Caco-2 (cell line): ENCODE data around the gene SPIN1. TPM values are rescaled to one million over a fixed set of nuclear protein-coding genes. Genes with fewer than 3 reads are reported as not detected.

Experiments used
- BruUV-seq: library from RNA; stranded (reverse); fragments of 400-500 nt; replicated peaks from 2 replicates; lab custom pipeline; 2021; lab: Mats Ljungman, UMichigan
- CTCF ChIA-PET: fragments of 300-600 bp; sonication (Branson Sonifier 250); formaldehyde crosslinking; loops from one replicate; lab custom pipeline; 2022; ENCODE audit warnings: antibody characterized with exemption; lab: Charles Lee
- POLR2A ChIA-PET: fragments of 300-600 bp; sonication (Branson Sonifier 250); formaldehyde crosslinking; loops from one replicate; lab custom pipeline; 2022; ENCODE audit warnings: antibody characterized with exemption; lab: Charles Lee
- DNase-seq, 2 experiments: peaks; one replicate each; pipeline versions ENCODE4 v3.0.0 to v3.0.0-alpha.2; 2020 to 2022
- H3K27me3 ChIP-seq: replicated peaks from 2 replicates; pipeline ENCODE4 v1.6.0; 2011; ENCODE audit warnings: low read length; ENCODE audit not compliant: control insufficient read depth, insufficient read depth
- H3K36me3 ChIP-seq: 2 replicates; pipeline ENCODE4 v1.5.1; 2011; ENCODE audit warnings: low read length; ENCODE audit not compliant: control insufficient read depth, insufficient read depth
- H3K4me1 ChIP-seq: fragments of 250-450 bp; sonication (Bioruptor Pico); 2 replicates; pipeline ENCODE4 v1.5.1; 2020; ENCODE audit warnings: mild to moderate bottlenecking
- H3K4me3 ChIP-seq: 2 replicates; pipeline ENCODE4 v1.5.1; 2011; ENCODE audit warnings: low read depth, mild to moderate bottlenecking, control low read depth, low read length
- H3K9me3 ChIP-seq: fragments of 250-450 bp; sonication (Bioruptor Pico); 2 replicates; pipeline ENCODE4 v1.5.1; 2020; ENCODE audit warnings: mild to moderate bottlenecking, moderate library complexity
- H3K27ac Mint-ChIP-seq: one replicate; pipeline ENCODE4 v1.8.0; 2022; ENCODE audit warnings: mixed read lengths; ENCODE audit not compliant: unreplicated experiment
- H3K27me3 Mint-ChIP-seq: one replicate; pipeline ENCODE4 v1.8.0; 2022; ENCODE audit warnings: mixed read lengths; ENCODE audit not compliant: insufficient read depth, unreplicated experiment
- H3K36me3 Mint-ChIP-seq: one replicate; pipeline ENCODE4 v1.8.0; 2022; ENCODE audit warnings: mild to moderate bottlenecking, mixed read lengths; ENCODE audit not compliant: insufficient read depth, unreplicated experiment
- H3K4me1 Mint-ChIP-seq: one replicate; pipeline ENCODE4 v1.8.0; 2022; ENCODE audit warnings: low read depth, mixed read lengths; ENCODE audit not compliant: unreplicated experiment
- H3K4me3 Mint-ChIP-seq: one replicate; pipeline ENCODE4 v1.8.0; 2022; ENCODE audit warnings: mild to moderate bottlenecking, moderate library complexity, mixed read lengths; ENCODE audit not compliant: unreplicated experiment
- H3K9me3 Mint-ChIP-seq: one replicate; pipeline ENCODE4 v1.8.0; 2022; ENCODE audit warnings: mixed read lengths; ENCODE audit not compliant: unreplicated experiment
- intact Hi-C: fragments of 100-400 bp; cut with micrococcal nuclease; formaldehyde crosslinking; loops from one replicate; pipeline ENCODE4 v1.10.0; 2022; ENCODE audit not compliant: unreplicated experiment
- total RNA-seq: library from RNA; stranded (reverse); gene quantifications from 2 replicates; pipeline ENCODE4 v1.2.3, GENCODE V29; 2022
- TF ChIP-seq, protein P1 (sequence below), 2 experiments: fragments of 200-600 bp in 1 of 2; IDR thresholded peaks; 1 replicate in 1 of 2; 2 replicates in 1 of 2; pipeline versions ENCODE4 v1.5.1 to v1.8.0; 2011 to 2022; ENCODE audit warnings: antibody characterized with exemption in 1 of 2, control low read depth in 1 of 2, inconsistent platforms in 1 of 2, low read depth in 1 of 2, low read length in 1 of 2, mild to moderate bottlenecking in 1 of 2, moderate library complexity in 1 of 2; ENCODE audit not compliant: insufficient read depth in 1 of 2, severe bottlenecking in 1 of 2, unreplicated experiment in 1 of 2

Gene SPIN1
- total RNA-seq, 1 experiment from 2014 or later, result 51.7 TPM

DNA sequence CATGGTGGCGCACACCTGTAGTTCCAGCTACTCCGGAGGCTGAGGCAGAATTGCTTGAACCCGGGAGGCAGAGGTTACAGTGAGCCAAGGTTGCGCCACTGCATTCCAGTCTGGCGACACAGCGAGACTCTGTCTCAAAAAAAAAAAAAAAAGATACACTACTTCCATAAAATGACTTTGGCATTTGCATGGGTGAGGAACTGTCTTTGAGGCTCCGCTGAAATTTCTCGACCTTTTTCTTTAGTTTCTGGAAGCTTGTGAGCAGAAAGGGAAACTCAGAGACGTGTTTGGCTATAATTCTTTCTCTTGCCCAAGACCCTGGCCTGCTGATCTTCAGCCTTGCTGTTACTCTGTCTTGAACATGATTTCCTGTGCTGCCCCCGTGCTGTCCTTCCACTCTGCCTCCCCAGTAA lies 37.3 kb downstream of the SPIN1 start:
- H3K27ac Mint-ChIP-seq, result no peak overlapping the region
- intact Hi-C loops, result no loop called here
- CTCF ChIA-PET, result no interaction called here
- no peaks in the 10 kb centered on the region for H3K9me3 ChIP-seq
- H3K4me3 ChIP-seq, result no peak overlapping the region
- H3K36me3 Mint-ChIP-seq, result peaks cover 11% of the 10 kb centered on the region
- TF ChIP-seq, protein P1, sequence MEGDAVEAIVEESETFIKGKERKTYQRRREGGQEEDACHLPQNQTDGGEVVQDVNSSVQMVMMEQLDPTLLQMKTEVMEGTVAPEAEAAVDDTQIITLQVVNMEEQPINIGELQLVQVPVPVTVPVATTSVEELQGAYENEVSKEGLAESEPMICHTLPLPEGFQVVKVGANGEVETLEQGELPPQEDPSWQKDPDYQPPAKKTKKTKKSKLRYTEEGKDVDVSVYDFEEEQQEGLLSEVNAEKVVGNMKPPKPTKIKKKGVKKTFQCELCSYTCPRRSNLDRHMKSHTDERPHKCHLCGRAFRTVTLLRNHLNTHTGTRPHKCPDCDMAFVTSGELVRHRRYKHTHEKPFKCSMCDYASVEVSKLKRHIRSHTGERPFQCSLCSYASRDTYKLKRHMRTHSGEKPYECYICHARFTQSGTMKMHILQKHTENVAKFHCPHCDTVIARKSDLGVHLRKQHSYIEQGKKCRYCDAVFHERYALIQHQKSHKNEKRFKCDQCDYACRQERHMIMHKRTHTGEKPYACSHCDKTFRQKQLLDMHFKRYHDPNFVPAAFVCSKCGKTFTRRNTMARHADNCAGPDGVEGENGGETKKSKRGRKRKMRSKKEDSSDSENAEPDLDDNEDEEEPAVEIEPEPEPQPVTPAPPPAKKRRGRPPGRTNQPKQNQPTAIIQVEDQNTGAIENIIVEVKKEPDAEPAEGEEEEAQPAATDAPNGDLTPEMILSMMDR (IDR thresholded peaks at IDR 0.05; ENCODE audit: insufficient read depth in 1 of 2, low read depth in 1 of 2, low read length in 1 of 2, severe bottlenecking in 1 of 2, unreplicated experiment in 1 of 2), result no peak
- no peaks in the 10 kb centered on the region for H3K36me3 ChIP-seq
- BruUV-seq, result no TSS peak
- H3K4me3 Mint-ChIP-seq, result no peak overlapping the region
- H3K4me1 ChIP-seq, result no peaks in the 10 kb centered on the region
- H3K27me3 Mint-ChIP-seq, result no peaks in the 10 kb centered on the region
- no peaks in the 10 kb centered on the region for H3K27me3 ChIP-seq
- peak in 1 of 2 experiments; percentile 7 for DNase-seq
- POLR2A ChIA-PET, result no interaction called here
- no peaks in the 10 kb centered on the region for H3K4me1 Mint-ChIP-seq
- H3K9me3 Mint-ChIP-seq, result no peaks in the 10 kb centered on the region

DNA sequence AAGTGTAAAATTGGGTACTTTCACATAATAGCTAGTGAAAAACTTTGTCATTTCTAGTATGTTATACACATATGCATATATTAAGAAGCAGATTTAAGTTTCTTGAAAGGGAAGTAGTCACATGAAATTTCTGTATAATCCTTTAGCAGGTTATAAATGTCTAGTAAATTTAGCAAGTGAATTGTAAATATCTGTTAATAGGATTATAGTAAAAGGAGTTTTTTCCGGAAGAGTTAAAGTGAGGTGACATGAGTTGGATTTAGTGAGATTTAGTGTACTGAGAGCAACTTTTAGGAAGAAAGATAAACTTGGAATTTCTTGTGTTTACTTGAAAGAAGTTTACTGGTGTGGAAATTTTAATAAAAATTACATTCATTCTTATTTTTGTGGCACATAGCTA lies 38.4 kb downstream of the SPIN1 start:
- no peak for DNase-seq
- TF ChIP-seq, protein P1 (IDR thresholded peaks at IDR 0.05; ENCODE audit: insufficient read depth in 1 of 2, low read depth in 1 of 2, low read length in 1 of 2, severe bottlenecking in 1 of 2, unreplicated experiment in 1 of 2), result no peak
- no peak overlapping the region for H3K4me3 ChIP-seq
- H3K36me3 ChIP-seq, result no peaks in the 10 kb centered on the region
- H3K9me3 Mint-ChIP-seq, result no peaks in the 10 kb centered on the region
- no TSS peak for BruUV-seq
- no peaks in the 10 kb centered on the region for H3K27me3 ChIP-seq
- H3K4me3 Mint-ChIP-seq, result no peak overlapping the region
- peaks cover 15% of the 10 kb centered on the region for H3K36me3 Mint-ChIP-seq
- no peaks in the 10 kb centered on the region for H3K9me3 ChIP-seq
- POLR2A ChIA-PET, result no interaction called here
- CTCF ChIA-PET, result no interaction called here
- intact Hi-C loops, result no loop called here
- no peaks in the 10 kb centered on the region for H3K4me1 ChIP-seq
- H3K27ac Mint-ChIP-seq, result no peak overlapping the region
- no peaks in the 10 kb centered on the region for H3K27me3 Mint-ChIP-seq
- H3K4me1 Mint-ChIP-seq, result no peaks in the 10 kb centered on the region

DNA sequence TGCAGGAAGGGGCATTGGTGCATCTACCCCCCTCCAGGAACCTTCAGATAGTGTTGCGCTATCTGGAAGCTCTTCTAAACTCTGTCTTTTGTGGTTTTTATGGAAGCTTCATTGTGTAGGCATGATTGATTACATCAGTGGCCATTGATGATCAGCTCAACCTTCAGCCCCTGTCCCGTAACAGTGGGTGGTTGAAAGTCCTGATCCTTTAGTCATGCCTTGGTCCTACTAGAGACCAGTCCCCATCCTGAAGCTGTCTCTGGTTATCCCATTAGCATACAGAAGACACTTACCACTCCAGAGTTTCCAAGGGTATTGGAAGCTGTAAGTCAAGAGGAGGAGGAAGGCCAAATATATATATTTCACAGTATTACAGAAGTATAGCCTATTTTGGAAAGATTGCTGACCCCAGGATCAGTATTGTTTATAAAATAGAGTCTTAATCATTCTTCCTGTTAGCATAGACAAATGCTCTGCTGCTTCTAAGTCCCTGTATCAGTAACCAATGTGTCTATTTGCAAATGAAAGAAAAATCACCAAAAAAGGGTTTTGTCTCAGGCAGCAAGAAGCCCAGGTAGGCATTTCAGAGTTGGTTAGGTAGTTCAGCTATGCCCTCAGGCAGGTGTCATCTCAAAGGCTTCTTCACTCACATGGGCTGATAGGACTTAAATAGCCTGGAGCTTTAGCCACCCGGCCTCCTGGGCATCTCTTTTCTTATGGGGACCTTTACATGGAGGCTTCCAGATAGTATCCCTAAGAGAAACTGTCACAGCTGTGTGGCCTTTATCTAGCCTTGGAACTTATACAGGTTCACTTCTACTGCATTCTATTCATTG lies 41.6 kb downstream of the SPIN1 start:
- no peak for DNase-seq
- Histone ChIP-seq H3K9me3 (no peaks in the 10 kb centered on the region), H3K36me3 (no peaks in the 10 kb centered on the region), H3K27me3 (no peaks in the 10 kb centered on the region), H3K4me3 (no peak overlapping the region), H3K4me1 (no peaks in the 10 kb centered on the region)
- H3K9me3 Mint-ChIP-seq, result no peaks in the 10 kb centered on the region
- POLR2A ChIA-PET, result no interaction called here
- no peak overlapping the region for H3K4me3 Mint-ChIP-seq
- TF ChIP-seq, protein P1 (IDR thresholded peaks at IDR 0.05; ENCODE audit: insufficient read depth in 1 of 2, low read depth in 1 of 2, low read length in 1 of 2, severe bottlenecking in 1 of 2, unreplicated experiment in 1 of 2), result no peak
- no peak overlapping the region for H3K27ac Mint-ChIP-seq
- CTCF ChIA-PET, result no interaction called here
- peaks cover 29% of the 10 kb centered on the region for H3K36me3 Mint-ChIP-seq
- H3K27me3 Mint-ChIP-seq, result no peaks in the 10 kb centered on the region
- no peaks in the 10 kb centered on the region for H3K4me1 Mint-ChIP-seq
- no TSS peak for BruUV-seq
- intact Hi-C loops, result no loop called here
